Measurements from ENCODE around the gene P2RY12.

DNA sequence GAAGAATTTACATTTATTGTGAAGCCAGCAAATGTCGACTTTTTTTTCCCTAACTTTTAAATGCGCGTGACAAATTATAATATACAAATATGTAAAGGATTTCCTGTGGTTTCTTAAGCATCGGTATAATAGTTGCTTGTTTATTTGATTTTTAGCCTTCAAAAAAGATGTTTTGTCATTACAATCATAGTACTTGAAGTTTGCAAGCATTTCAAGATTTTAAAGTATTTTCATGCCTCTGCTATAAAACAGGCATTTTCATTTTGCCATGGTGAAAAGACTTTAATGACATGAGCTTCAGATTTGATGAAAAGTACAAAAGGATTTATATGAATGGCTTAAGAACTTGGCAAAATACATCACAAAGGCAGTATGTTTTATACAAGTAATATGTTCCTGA is 9.4 kb upstream of the P2RY12 start:
- TF ChIP-seq EZH2 (IDR thresholded peaks at IDR 0.05; ENCODE audit: low read length, missing control alignments): no peak
- TF ChIP-seq, protein P1, sequence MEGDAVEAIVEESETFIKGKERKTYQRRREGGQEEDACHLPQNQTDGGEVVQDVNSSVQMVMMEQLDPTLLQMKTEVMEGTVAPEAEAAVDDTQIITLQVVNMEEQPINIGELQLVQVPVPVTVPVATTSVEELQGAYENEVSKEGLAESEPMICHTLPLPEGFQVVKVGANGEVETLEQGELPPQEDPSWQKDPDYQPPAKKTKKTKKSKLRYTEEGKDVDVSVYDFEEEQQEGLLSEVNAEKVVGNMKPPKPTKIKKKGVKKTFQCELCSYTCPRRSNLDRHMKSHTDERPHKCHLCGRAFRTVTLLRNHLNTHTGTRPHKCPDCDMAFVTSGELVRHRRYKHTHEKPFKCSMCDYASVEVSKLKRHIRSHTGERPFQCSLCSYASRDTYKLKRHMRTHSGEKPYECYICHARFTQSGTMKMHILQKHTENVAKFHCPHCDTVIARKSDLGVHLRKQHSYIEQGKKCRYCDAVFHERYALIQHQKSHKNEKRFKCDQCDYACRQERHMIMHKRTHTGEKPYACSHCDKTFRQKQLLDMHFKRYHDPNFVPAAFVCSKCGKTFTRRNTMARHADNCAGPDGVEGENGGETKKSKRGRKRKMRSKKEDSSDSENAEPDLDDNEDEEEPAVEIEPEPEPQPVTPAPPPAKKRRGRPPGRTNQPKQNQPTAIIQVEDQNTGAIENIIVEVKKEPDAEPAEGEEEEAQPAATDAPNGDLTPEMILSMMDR (conservative IDR thresholded peaks at IDR 0.05 in 1 of 2, IDR thresholded peaks at IDR 0.05 in 1 of 2; ENCODE audit: low read depth in 1 of 2, low read length in 2 of 2): no peak

All from fibroblast of lung (primary cell).